ENCODE data around the gene SLX9. TPM values are rescaled to one million over a fixed set of nuclear protein-coding genes. Genes with fewer than 3 reads are reported as not detected.

SLX9 gene
- polyA plus RNA-seq, 1 of the 3 experiments (the other 2 are of a cell fraction), result 42.9 TPM

GRCh38 chr21:44907966-44908895 is 31.6 kb upstream of the SLX9 start:
- H3K79me2 ChIP-seq (ENCODE audit: insufficient read depth), result no peaks in the 10 kb centered on the region
- H3K4me1 ChIP-seq (ENCODE audit: control insufficient read depth in 1 of 2, insufficient read depth in 2 of 2, low read depth in 1 of 2, low read length in 1 of 2), result peaks cover 5 to 17% of the 10 kb centered on the region in 2 experiments; a peak in 2 of 4 replicates
- no peak overlapping the region for H2AFZ ChIP-seq (ENCODE audit: low read depth)
- no peaks in the 10 kb centered on the region for H3K9me3 ChIP-seq
- H3K9ac ChIP-seq, result no peak overlapping the region
- TF ChIP-seq SMC3 (IDR thresholded peaks at IDR 0.05; ENCODE audit: low read depth, low read length), result no peak
- TF ChIP-seq, protein P1, sequence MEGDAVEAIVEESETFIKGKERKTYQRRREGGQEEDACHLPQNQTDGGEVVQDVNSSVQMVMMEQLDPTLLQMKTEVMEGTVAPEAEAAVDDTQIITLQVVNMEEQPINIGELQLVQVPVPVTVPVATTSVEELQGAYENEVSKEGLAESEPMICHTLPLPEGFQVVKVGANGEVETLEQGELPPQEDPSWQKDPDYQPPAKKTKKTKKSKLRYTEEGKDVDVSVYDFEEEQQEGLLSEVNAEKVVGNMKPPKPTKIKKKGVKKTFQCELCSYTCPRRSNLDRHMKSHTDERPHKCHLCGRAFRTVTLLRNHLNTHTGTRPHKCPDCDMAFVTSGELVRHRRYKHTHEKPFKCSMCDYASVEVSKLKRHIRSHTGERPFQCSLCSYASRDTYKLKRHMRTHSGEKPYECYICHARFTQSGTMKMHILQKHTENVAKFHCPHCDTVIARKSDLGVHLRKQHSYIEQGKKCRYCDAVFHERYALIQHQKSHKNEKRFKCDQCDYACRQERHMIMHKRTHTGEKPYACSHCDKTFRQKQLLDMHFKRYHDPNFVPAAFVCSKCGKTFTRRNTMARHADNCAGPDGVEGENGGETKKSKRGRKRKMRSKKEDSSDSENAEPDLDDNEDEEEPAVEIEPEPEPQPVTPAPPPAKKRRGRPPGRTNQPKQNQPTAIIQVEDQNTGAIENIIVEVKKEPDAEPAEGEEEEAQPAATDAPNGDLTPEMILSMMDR (IDR thresholded peaks at IDR 0.05), result no peak
- no peak for TF ChIP-seq CHD2 (IDR thresholded peaks at IDR 0.05; ENCODE audit: low read length, partially characterized antibody)
- no peak for TF ChIP-seq RCOR1 (IDR thresholded peaks at IDR 0.05; ENCODE audit: low read length)
- no peak for TF ChIP-seq GABPA (IDR thresholded peaks at IDR 0.05; ENCODE audit: low read depth)
- no peak for TF ChIP-seq TEAD4 (IDR thresholded peaks at IDR 0.05; ENCODE audit: borderline replicate concordance, insufficient read depth)
- no peak for TF ChIP-seq SIN3A (IDR thresholded peaks at IDR 0.05; ENCODE audit: borderline replicate concordance, low read depth, low read length)
- TF ChIP-seq EZH2phosphoT487 (IDR thresholded peaks at IDR 0.05; ENCODE audit: borderline replicate concordance, low read depth), result no peak
- TF ChIP-seq, protein P2, sequence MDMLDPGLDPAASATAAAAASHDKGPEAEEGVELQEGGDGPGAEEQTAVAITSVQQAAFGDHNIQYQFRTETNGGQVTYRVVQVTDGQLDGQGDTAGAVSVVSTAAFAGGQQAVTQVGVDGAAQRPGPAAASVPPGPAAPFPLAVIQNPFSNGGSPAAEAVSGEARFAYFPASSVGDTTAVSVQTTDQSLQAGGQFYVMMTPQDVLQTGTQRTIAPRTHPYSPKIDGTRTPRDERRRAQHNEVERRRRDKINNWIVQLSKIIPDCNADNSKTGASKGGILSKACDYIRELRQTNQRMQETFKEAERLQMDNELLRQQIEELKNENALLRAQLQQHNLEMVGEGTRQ (IDR thresholded peaks at IDR 0.05; ENCODE audit: borderline replicate concordance, low read depth, low read length), result no peak
- TF ChIP-seq PBX3 (IDR thresholded peaks at IDR 0.05), result no peak
- TF ChIP-seq, protein P3, sequence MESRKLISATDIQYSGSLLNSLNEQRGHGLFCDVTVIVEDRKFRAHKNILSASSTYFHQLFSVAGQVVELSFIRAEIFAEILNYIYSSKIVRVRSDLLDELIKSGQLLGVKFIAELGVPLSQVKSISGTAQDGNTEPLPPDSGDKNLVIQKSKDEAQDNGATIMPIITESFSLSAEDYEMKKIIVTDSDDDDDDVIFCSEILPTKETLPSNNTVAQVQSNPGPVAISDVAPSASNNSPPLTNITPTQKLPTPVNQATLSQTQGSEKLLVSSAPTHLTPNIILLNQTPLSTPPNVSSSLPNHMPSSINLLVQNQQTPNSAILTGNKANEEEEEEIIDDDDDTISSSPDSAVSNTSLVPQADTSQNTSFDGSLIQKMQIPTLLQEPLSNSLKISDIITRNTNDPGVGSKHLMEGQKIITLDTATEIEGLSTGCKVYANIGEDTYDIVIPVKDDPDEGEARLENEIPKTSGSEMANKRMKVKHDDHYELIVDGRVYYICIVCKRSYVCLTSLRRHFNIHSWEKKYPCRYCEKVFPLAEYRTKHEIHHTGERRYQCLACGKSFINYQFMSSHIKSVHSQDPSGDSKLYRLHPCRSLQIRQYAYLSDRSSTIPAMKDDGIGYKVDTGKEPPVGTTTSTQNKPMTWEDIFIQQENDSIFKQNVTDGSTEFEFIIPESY (IDR thresholded peaks at IDR 0.05; ENCODE audit: borderline replicate concordance, low read depth), result no peak
- no peak for TF ChIP-seq GATA2 (CRISPR knock-in tag; IDR thresholded peaks at IDR 0.05)
- TF ChIP-seq MEF2A (IDR thresholded peaks at IDR 0.05; ENCODE audit: borderline replicate concordance, low read depth), result no peak
- no peaks in the 10 kb centered on the region for H3F3A ChIP-seq (replicated peaks; ENCODE audit: insufficient read depth)
- ChIA-PET CTCF (interaction anchor here (1.3 to 2.7 kb wide), 4 partner anchors 15 to 42 kb away, joined by 4 to 7 read pairs (median 6); no protein-coding TSS in a partner anchor), POLR2A (no interaction called here)
- DNase-seq, result no peak
- no peaks in the 10 kb centered on the region for H3K9me2 ChIP-seq
- no peak overlapping the region for H3K27ac ChIP-seq (ENCODE audit: low read depth in 2 of 2, low read length in 1 of 2)
- 78% methylated on average over 25 of the region's 25 CpGs for WGBS (ENCODE audit: low lambda C conversion rate)
- H3K4me2 ChIP-seq, result no peak overlapping the region
- no peaks in the 10 kb centered on the region; the same call in 1 of the 2 replicates for H3K27me3 ChIP-seq (ENCODE audit: insufficient read depth)
- no peaks in the 10 kb centered on the region for H4K20me1 ChIP-seq (ENCODE audit: insufficient read depth)
- H3K36me3 ChIP-seq (replicated peaks in 1 of 2; ENCODE audit: control insufficient read depth in 1 of 2, insufficient read depth in 2 of 2, low read length in 1 of 2), result no peaks in the 10 kb centered on the region
- no peak overlapping the region for H3K4me3 ChIP-seq (ENCODE audit: low read depth in 2 of 2, low read length in 1 of 2)

Data from SK-N-SH (cell line).